Fibroblast of lung (primary cell): ENCODE measurements around the gene TUNAR. TPM values are rescaled to one million over a fixed set of nuclear protein-coding genes. Genes with fewer than 3 reads are reported as not detected.

ENCODE experiments used
- DNase-seq, 2 donors: peaks; one replicate each; pipeline versions ENCODE4 v3.0.0 to v3.0.0-alpha.2; 2010; ENCODE audit warnings: low read depth in 2 of 2
- H2AFZ ChIP-seq: 2 replicates; pipeline ENCODE4 v1.5.1; 2012; ENCODE audit warnings: low read length, control low read depth, inconsistent platforms
- H3K27ac ChIP-seq: 2 replicates; pipeline ENCODE4 v1.5.1; 2011; ENCODE audit warnings: low read length, control low read depth; ENCODE audit not compliant: insufficient read depth
- H3K27me3 ChIP-seq: 2 replicates; pipeline ENCODE4 v1.5.1; 2011; ENCODE audit warnings: mild to moderate bottlenecking, low read length; ENCODE audit not compliant: control insufficient read depth, insufficient read depth
- H3K36me3 ChIP-seq: 2 replicates; pipeline ENCODE4 v1.5.1; 2011; ENCODE audit warnings: low read length; ENCODE audit not compliant: control insufficient read depth, insufficient read depth
- H3K4me1 ChIP-seq: 2 replicates; pipeline ENCODE4 v1.5.1; 2011; ENCODE audit warnings: low read length; ENCODE audit not compliant: control insufficient read depth, insufficient read depth; ENCODE audit errors: extremely low read depth
- H3K4me2 ChIP-seq: 2 replicates; pipeline ENCODE4 v1.5.1; 2011; ENCODE audit warnings: low read length, control low read depth; ENCODE audit not compliant: insufficient read depth; ENCODE audit errors: extremely low read depth
- H3K4me3 ChIP-seq, 4 experiments: fragments of 200-600 bp in 1 of 4; sonication (generic) in 1 of 4; replicated peaks in 1 of 4; 2 replicates each; pipeline ENCODE4 v1.5.1; 2011 to 2016; ENCODE audit warnings: low read length in 4 of 4, low read depth in 3 of 4, mild to moderate bottlenecking in 3 of 4, control low read depth in 2 of 4, inconsistent platforms in 1 of 4, mixed read lengths in 1 of 4; ENCODE audit not compliant: insufficient read depth in 1 of 4; ENCODE audit errors: control extremely low read depth in 1 of 4
- H3K79me2 ChIP-seq: 2 replicates; pipeline ENCODE4 v1.5.1; 2012; ENCODE audit warnings: mild to moderate bottlenecking, low read length, inconsistent platforms; ENCODE audit not compliant: control insufficient read depth, insufficient read depth
- H3K9ac ChIP-seq: 2 replicates; pipeline ENCODE4 v1.5.1; 2011; ENCODE audit warnings: mild to moderate bottlenecking, low read length, control low read depth; ENCODE audit not compliant: insufficient read depth
- H3K9me3 ChIP-seq: 2 replicates; pipeline ENCODE4 v1.5.1; 2012; ENCODE audit warnings: low read depth, low read length; ENCODE audit not compliant: control insufficient read depth, insufficient read depth
- H4K20me1 ChIP-seq: 2 replicates; pipeline ENCODE4 v1.5.1; 2011; ENCODE audit warnings: low read length; ENCODE audit not compliant: control insufficient read depth, insufficient read depth; ENCODE audit errors: extremely low read depth
- CTCF ChIP-seq, 2 donors: IDR thresholded peaks in 1 of 2; conservative IDR thresholded peaks in 1 of 2; 1 replicate in 1 of 2; 2 replicates in 1 of 2; pipeline ENCODE4 v1.5.1; 2011 to 2012; ENCODE audit warnings: low read length in 2 of 2, control low read depth in 1 of 2, inconsistent platforms in 1 of 2, low read depth in 1 of 2, mild to moderate bottlenecking in 1 of 2
- EZH2 ChIP-seq: IDR thresholded peaks from 2 replicates; pipeline ENCODE4 v1.5.1; 2012; ENCODE audit warnings: low read length, control low read depth, mild to moderate bottlenecking; ENCODE audit errors: missing control alignments
- polyA plus RNA-seq, 2 donors: library from polyadenylated mRNA; depleted of rRNA in 1 of 2; stranded (reverse) in 1 of 2; unstranded in 1 of 2; fragments of >200 nt; gene quantifications; 2 replicates each; pipeline ENCODE4 v1.2.1, GENCODE V29; 2011 to 2012; ENCODE audit warnings: missing spikeins in 1 of 2
- total RNA-seq: library from RNA; depleted of rRNA; stranded (reverse); fragments of >200 nt; gene quantifications from 2 replicates; pipeline ENCODE4 v1.2.1, GENCODE V29; 2014

TUNAR gene
- total and polyA plus RNA-seq, 2 donors (not counting 1 experiment from before 2014, with no cell fraction given): not detected

- no peaks in the 10 kb centered on the region for H3K4me1 ChIP-seq
- H3K79me2 ChIP-seq: no peaks in the 10 kb centered on the region
- H4K20me1 ChIP-seq: no peaks in the 10 kb centered on the region
- no peak overlapping the region for H3K4me2 ChIP-seq
- H3K4me3 ChIP-seq: no peak overlapping the region
- no peak overlapping the region for H2AFZ ChIP-seq
- H3K27ac ChIP-seq: no peak overlapping the region
- TF ChIP-seq CTCF (conservative IDR thresholded peaks at IDR 0.05 in 1 of 2, IDR thresholded peaks at IDR 0.05 in 1 of 2; ENCODE audit: low read depth in 1 of 2, low read length in 2 of 2) (no peak), EZH2 (no peak)
- H3K27me3 ChIP-seq: no peaks in the 10 kb centered on the region
- no peaks in the 10 kb centered on the region for H3K36me3 ChIP-seq
- no peaks in the 10 kb centered on the region for H3K9me3 ChIP-seq
- no peak overlapping the region for H3K9ac ChIP-seq
- no peak for DNase-seq
Measured at GRCh38 chr14:95832012-95832411, 44.6 kb upstream of the TUNAR start.

- H3K9ac ChIP-seq: no peak overlapping the region
- no peak overlapping the region for H2AFZ ChIP-seq
- H3K79me2 ChIP-seq: no peaks in the 10 kb centered on the region
- H3K4me2 ChIP-seq: no peak overlapping the region
- TF ChIP-seq EZH2: no peak
- no peak for TF ChIP-seq CTCF (conservative IDR thresholded peaks at IDR 0.05 in 1 of 2, IDR thresholded peaks at IDR 0.05 in 1 of 2; ENCODE audit: low read depth in 1 of 2, low read length in 2 of 2)
- H3K27ac ChIP-seq: no peak overlapping the region
- H3K9me3 ChIP-seq: no peaks in the 10 kb centered on the region
- DNase-seq: no peak
- no peaks in the 10 kb centered on the region for H4K20me1 ChIP-seq
- H3K4me3 ChIP-seq: no peak overlapping the region
- no peaks in the 10 kb centered on the region for H3K36me3 ChIP-seq
- H3K4me1 ChIP-seq: no peaks in the 10 kb centered on the region
- H3K27me3 ChIP-seq: no peaks in the 10 kb centered on the region
Measured at GRCh38 chr14:95833429-95833828, 43.2 kb upstream of the TUNAR start.

- no peak overlapping the region for H3K4me3 ChIP-seq
- H3K4me2 ChIP-seq: no peak overlapping the region
- H2AFZ ChIP-seq: no peak overlapping the region
- no peaks in the 10 kb centered on the region for H3K27me3 ChIP-seq
- no peaks in the 10 kb centered on the region for H3K79me2 ChIP-seq
- H4K20me1 ChIP-seq: no peaks in the 10 kb centered on the region
- no peak overlapping the region for H3K27ac ChIP-seq
- no peak overlapping the region for H3K9ac ChIP-seq
- no peaks in the 10 kb centered on the region for H3K9me3 ChIP-seq
- no peaks in the 10 kb centered on the region for H3K4me1 ChIP-seq
- DNase-seq: no peak
- TF ChIP-seq EZH2 (no peak), CTCF (conservative IDR thresholded peaks at IDR 0.05 in 1 of 2, IDR thresholded peaks at IDR 0.05 in 1 of 2; ENCODE audit: low read depth in 1 of 2, low read length in 2 of 2) (no peak)
- H3K36me3 ChIP-seq: no peaks in the 10 kb centered on the region
Measured at GRCh38 chr14:95834496-95834895, 42.1 kb upstream of the TUNAR start.
